Embryonic facial prominence (tissue), 1 donor: ENCODE data around the gene IER5.

ENCODE experiments used
- DNase-seq: peaks from one replicate; pipeline ENCODE4 v3.0.0-alpha.2; 2016; ENCODE audit errors: extremely low spot score

IER5 gene

DNA sequence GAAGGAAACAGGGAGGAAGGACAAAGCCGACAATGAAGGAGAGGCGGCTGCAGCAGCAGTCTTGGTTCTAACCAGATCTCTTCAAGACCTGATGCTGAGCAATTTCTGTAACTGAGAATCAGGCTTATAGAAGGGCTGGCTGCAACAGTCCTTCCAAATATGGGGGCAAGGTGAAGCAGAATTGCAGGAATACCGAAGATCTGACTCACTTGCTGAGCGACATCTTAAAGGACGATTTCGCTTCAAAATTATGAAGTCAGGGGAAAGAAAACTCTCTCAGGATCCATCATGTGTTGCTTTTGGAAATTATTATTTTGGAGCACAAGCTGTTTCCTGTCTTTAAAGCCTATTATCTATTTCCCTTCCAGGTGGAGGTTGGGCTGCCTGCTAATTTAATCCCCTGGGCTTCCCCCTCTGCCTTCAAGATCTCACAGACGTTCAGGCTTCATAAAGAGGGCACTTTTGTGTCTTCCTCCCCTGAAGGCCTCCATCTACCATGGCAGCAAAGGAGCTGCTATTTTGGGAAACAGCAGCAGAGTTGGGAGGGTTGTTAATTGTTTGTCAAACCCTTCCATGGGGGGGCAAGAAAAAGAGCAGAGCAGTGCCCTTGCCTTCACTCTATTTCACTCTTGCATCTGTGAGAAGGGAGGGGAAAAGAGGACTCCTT lies 10.8 kb upstream of the IER5 start:
- no peak for DNase-seq

DNA sequence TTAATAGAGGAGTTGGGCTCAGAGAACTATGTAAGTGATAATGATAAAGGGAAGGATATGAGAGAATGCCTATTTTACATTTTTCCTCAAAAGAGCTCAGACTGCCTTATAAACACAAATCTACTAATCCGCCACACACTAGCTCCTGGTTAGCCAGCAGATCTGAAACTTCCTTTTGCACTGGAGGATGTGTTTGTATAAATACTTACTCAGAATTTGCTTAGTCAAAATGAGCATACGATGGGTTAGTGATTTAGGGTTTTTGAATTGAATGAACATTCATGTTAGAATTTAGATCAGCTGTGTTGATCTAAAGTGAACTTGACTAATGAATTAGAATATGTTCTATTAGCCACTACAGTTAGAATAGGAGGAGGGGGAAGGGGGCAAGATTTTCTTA lies 9.1 kb upstream of the IER5 start:
- no peak for DNase-seq

DNA sequence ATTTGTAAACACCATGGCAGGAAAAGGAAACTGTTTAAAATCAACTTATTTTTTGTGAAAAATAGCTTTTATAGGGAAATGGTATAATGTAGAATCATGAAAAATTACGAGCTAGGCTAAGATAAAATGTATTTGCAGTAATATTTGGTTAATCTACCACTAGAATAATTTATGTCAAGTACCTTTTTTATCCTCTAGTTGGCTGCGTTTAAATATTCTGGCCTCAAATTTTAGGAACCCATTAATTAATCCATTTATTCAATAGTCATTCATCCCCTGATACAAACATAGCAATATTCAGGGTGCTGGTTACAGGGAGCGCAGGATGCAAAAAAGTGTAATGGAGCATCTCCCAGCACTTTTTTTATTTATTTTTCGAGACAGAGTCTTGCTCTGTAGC lies 8.6 kb upstream of the IER5 start:
- DNase-seq, result no peak

DNA sequence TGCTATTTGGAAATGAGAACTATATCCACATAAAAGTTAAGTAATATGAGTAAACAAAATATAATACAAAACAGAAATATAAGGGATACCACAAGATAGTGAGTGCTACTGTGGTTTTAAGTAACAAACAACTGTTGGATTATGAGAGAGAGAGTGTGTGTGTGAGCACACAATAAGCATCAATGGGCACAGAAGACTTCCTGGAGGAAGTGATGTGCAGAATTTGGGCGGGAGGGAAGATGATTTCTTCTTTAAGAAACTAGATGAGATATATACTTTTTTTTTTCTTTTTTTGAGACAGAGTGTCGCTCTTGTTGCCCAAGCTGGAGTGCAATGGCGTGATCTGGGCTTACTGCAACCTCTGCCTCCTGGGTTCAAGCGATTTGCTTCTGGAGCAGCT lies 7.9 kb upstream of the IER5 start:
- no peak for DNase-seq

DNA sequence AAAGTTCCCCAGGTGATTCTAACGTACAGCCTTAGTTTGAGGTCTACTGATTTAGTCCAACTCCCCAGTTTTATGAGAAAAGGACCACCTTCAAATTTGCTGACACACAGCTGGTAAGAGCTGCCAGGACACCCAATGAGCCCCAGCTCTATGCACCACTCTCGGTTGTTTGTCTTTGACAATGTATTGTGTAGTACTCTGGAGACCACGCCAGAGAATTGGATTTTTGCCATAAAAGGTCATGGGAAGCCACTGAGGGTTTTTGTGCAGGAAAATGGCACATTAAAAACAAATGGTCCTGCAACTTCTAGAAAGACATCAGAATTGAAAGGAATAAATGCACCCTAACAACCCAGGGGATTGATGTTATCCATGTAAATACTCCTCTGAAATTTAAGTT lies 7.1 kb upstream of the IER5 start:
- DNase-seq, result no peak

DNA sequence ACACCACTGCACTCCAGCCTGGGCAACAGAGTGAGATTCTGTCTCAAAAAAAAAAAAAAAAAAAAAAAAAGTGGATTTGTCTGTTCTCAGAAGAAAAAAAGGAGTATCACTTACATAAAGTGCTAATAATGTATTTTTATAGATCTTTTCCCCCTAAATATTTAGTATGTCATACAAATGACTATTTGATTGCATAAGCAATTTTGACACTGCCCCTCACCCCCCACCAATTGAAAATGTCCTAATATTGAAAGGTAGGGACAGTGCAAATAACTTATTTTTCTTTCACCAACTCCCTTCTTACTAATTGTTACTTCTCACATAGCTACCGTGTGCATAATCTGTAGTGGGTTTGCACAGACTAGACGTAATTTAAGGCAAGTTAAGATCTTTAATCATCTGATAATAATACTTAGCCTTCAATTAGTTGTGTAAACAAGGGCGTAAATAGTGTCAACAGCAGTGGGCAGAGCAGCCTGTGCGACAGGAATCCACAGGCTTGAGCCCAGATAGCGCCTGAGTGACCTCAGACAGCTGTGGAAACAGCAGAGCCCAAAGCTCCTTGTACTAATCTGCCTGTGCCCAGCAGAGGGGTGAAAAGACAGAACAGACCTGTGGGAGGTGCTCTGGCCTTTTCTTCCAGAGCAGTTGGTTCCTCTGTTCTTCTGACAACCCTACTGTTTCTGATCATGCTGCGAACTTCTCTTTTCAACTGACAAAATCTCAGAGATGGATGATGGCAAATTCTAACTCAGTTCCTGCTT lies 4.5 kb upstream of the IER5 start:
- no peak for DNase-seq

DNA sequence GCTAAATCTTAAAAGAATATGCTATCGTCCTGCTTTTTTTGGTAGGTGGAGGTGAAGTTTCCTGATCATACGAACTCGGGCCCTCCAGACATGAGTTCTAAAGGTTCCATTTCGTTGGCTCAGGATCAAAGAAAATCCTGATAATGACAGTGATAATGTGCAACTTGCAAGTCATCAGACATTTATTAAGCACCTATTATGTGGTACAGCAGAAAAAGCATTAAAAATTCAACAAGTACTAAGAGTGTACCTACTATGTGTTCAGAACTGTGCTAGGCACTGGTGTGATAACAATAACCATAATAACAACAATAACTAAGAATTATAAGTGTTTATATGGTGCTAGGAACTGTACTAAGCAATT lies 3.9 kb upstream of the IER5 start:
- DNase-seq, result no peak

DNA sequence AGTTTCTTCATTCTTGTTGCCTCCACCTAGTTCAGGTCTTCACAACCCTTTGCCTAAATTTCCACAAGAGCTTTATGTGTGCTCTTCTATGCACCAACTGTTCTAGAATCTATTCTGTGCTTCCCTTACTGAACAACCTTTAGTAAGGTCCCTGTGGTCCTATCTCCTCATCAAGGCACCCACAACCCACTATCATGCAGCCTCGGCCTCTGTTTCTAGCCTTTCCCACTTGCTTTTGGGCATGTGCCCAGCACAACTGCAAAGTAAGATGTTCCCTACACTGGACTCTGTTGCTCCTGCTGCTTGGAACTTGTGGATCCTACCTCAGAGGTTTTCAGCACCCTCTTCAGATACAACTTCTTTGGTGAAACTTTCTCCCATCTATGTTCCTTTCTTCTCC lies 2.4 kb upstream of the IER5 start:
- no peak for DNase-seq

DNA sequence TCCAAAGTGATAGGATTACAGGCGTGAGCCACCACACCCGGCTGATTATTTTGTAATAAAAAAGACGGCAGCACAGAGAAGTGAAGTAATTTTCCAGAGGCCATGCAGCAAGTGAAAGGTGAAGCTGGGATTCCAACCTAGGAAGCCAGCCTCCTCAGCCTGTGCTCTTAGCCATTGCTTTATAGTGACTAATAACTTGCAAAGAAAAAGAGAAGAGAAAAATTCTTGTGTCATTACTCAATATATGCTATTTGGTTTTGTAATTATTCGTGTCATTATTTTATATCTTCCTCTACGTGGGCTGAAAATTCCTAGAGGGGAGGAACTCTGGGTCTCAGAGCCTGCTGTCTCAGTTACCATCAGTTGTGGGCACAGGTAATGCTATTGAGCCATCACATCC lies 1.6 kb upstream of the IER5 start:
- no peak for DNase-seq

DNA sequence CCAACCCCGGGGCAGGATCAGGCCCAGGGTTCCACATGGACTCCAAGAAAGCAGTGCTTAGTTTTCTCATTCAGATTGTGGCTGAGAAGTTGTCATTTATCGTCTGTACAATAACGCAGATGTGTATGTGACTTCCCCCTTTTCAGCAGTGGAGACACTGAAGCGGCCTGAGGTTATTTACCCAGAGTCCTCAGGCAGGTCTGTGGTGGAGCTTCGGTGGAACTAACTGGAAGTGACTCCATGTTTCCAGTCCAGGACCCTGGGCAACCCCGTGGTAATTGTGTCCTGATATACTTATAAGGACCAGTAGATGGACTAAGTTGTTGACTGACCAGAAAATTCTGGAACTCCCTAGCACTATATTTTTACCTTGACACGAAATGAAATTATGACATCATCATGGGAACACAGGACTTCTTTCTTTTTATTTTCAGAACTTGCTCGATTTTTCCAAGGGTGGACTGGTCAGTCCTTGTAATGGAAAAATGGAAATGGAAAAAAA lies 1.0 kb upstream of the IER5 start:
- no peak for DNase-seq

DNA sequence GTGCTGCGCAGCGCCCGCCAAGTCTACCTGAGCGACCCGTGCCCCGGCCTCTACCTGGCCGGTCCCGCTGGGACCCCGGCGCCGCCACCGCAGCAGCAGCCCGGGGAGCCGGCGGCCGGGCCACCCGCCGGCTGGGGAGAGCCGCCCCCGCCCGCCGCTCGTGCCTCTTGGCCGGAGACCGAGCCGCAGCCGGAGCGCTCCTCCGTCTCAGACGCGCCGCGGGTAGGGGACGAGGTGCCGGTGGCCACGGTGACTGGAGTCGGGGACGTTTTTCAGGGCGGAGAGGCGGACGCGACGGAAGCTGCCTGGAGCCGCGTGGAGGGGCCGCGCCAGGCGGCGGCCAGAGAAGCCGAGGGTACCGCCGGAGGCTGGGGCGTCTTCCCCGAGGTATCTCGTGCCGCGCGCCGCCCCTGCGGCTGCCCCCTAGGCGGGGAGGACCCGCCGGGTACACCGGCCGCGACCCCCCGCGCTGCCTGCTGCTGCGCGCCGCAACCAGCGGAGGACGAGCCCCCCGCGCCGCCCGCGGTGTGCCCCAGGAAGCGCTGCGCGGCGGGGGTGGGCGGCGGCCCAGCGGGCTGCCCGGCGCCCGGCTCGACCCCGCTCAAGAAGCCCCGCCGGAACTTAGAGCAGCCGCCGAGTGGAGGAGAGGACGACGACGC lies 646 bp downstream of the IER5 start:
- no peak for DNase-seq

DNA sequence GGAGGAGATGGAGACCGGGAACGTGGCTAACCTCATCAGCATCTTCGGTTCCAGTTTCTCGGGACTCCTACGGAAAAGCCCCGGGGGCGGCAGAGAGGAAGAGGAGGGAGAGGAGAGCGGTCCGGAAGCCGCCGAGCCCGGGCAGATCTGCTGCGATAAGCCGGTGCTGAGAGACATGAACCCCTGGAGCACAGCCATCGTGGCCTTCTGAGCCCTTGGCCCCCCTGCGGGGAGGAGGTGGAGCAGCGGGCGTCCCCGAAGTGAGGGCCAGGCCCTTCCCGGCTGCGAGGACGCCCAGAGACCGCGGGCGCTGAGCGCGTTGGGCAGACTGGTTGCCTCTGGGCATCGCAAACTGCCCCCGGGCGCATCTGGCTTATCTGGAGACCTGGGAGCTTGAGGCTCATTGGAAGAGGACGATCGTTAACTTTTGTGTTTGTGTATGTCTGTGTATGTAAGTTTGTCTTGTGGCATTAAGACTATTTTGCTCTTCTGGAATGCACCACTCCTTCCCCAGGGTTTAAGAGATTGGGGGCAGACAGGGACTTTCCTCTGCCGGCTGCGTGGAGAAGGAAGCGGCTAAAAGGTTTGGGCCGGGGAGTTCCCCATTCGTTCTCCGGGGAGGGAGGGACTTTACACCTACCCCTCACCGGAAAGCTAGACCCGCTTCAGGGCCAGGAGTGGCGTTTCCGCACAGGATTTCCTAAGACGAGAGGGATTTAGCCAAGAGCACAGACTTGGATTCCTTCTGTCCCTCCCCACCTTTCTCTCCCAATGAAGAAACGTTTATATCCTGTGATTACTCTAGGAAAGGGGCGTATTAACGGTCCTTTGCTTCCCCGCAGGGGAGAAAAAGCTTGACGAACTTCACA lies 1.4 kb downstream of the IER5 start:
- DNase-seq, result no peak

DNA sequence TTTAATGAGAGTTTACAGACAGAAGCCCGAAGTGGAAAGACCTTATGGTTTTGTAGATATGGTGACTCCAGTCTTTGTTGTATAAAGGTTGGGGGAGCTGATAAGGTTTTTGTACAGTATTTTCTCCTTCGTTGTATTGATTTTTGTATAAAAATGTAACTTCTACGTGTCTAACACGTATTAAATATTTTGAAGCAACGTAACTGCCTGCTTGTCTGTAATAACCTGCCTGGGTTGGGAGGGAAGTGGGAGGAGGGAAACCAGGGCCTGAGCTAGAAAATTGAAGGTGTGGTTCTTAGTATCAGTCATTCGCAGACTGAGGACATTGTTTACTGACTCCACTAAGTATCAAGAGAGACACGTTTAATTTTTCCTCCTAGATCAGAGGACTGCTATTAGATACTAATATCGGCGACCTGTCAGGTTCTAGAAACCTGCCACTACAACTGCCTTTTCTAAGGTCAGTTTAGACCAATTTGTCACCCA lies 2.2 kb downstream of the IER5 start:
- no peak for DNase-seq

DNA sequence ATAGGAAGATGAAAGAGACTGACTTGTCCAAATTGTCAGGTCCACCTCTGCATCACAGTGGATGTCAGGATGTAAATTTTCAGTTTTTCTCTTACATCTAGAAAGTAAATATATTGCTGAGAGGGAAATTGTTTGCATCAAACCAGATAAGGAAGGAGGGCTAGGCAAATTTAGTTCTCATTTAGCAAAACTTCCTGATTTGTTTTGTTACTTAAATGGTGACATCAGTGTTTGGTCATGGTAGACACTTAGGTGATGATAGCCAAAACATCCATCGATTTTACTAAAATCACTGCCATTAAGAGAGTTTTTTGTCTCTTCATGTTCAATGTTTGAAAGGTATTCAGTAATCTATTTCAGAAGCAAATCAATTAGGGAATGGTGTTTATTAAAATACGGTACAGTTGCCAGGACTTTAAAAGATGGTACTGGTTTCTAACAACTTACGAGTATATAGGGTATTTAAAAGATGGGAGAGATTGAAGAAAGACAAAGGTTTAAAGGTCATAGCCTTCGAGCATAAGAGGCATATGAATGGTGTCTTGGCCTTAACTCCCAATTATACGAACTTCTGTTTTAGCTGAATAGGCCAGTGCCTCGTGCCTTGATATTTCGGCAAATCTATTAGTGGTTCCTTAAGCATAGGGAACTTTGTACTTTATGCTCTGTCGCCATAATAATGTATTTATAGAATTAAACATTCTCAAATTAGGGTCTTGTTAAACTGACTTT lies 3.0 kb downstream of the IER5 start:
- DNase-seq, result no peak

DNA sequence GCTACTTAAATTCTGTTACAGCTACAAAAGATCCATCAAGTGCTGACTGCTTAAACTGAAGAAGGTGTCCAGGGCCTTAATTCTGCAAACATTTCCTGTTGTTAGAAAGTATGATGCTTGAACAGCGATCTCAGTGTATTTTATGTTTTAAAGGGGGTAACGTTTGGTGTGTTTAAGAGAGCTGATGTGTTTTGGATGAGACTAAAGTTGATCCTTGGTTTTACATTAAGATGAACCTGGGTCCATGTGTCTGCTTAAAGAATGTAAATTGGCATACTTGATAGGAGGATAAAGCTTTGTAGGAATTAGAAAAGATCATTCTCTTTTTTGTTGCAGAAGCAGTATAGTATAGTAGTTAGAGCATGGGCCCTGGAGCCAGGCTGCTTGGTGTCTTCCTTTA lies 3.6 kb downstream of the IER5 start:
- DNase-seq, result no peak

DNA sequence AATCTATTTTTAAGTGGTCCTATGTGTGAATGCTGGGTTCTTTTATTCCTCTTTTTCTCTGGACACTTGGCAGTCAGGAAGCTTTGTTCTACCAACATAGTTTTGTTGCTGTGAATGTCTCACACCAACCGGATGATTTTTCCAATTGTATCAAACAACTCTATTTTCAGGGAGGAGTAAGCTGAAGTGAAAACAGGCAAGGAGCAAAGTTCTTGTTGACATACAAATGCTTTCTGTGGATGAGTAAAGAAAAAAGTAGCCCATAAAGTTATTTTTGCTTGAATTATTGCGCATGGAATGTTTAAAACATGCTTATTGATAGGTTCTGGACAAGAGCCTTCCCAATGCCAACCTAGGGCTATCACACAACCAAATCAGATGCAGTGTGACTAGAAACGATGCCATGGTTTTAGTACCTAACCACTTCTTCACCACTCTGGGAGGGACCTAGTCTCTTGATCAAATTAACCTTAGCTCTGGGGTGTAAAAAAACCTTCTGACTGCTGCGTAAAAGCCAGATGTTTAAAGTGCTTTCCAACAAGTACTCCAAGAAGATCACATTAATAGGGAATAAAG lies 4.5 kb downstream of the IER5 start:
- DNase-seq, result no peak

DNA sequence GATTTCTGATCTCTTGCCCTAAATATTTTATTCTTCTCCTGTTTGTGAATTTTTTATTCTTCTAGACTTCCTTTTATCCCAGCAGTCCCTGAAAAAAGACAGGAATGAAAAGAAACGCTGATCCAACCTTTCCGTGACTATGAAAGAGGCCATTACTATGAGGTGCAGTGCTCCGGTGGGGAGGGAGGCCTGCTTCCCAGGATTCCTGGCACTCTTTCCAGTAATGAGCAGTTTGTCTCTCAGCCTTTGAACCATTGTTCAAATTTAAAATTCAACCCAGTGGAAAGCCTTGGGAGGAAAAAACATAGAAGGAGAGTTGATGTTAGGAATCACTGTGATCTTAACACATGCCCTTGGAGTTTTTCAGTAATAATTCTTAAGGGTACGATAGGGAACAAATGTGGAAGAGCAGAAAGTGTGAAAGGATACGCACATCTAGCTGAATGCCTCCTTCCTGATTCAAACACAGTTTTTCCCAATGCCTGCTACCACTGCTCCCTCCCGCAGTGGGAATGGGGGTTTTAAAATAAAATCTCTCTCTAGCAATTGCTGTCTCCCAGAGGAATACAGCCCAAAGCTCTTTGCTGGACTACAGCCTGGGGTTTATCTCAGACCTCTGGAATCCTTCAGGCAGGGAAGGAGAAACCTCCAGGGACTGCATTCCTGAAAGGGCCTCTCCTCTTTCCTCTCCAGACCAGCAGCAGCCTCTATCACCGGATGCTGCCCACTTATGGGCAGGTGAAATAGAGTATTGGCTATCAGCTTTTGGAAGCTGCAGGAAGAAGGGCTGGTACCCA lies 6.1 kb downstream of the IER5 start:
- DNase-seq, result no peak

DNA sequence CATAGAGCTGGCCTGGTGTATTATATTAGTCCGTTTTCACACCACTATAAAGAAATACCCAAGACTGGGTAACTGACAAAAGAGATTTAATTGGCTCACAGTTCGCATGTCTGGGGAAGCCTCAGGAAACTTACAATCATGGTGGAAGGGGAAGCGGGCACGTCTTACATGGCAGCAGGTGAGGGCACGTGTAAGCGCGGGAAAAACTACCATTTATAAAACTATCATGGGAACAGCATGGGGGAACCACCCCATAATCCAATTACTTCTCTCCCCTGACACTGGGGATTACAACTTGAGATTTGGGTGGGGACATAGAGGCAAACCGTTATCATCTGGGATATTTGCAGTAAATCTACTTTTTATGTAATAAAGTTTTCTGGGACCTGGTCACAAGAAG lies 6.8 kb downstream of the IER5 start:
- no peak for DNase-seq

DNA sequence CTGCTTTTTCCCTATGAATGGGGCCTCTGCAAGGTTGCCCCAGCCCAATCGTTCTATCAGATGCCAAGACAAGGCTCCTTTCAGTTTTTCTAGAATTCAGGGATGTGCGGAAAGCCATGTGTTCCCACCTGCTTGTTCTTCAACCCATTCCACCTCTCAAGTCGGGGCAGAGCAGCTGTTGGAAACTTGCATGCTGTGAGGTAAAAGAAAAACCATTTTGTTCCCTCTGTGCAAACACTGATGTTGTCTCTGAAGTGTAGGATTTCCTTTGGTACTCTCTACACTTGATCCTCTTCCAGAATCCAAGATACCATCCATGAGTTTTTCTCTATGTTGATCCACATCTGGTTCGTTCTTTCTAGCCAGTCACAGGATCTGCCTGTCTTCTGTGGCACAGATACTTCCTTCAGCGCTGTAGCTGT lies 7.3 kb downstream of the IER5 start:
- DNase-seq, result no peak

DNA sequence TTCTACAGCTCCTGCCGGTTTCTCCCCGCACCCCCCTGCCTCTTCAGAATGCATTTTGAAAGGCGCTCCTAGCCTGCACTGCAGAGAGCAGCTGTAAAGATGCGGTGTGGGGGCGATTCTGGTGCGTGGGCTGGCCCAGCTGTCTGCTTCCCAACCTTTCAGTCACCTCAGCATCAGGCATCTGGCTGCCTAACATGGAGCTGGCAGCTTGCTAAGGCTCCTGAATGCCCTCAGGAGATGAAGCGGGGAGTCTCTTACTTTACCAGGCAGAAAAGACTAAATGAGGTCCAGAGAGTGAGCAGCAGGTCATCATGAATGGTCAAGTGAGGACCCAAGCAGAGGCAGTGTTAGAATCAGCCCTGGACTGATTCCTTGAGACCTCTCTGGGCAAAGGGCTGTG lies 8.7 kb downstream of the IER5 start:
- no peak for DNase-seq
